Stimulated activated CD8-positive, alpha-beta memory T cell treated with anti-CD3 and anti-CD28 coated beads, Interleukin-7, amount 100 ng/mL, for 1 hour (primary cell): ENCODE results near the gene UFD1.

Source experiments
- DNase-seq, 2 donors: peaks; one replicate each; pipeline ENCODE4 v3.0.0-alpha.2; 2020; ENCODE audit warnings: low read depth in 2 of 2

The UFD1 gene

GRCh38 chr22:19495562-19496323, 16.8 kb upstream of the UFD1 start:
- no peak for DNase-seq

- no peak for DNase-seq
Observed at GRCh38 chr22:19494676-19495173, 15.7 kb upstream of the UFD1 start.

GRCh38 chr22:19494001-19494560, 15.1 kb upstream of the UFD1 start:
- no peak for DNase-seq

- DNase-seq: no peak
Observed at GRCh38 chr22:19492504-19493174, 13.6 kb upstream of the UFD1 start.

GRCh38 chr22:19490628-19491230, 11.7 kb upstream of the UFD1 start:
- DNase-seq: no peak

DNA sequence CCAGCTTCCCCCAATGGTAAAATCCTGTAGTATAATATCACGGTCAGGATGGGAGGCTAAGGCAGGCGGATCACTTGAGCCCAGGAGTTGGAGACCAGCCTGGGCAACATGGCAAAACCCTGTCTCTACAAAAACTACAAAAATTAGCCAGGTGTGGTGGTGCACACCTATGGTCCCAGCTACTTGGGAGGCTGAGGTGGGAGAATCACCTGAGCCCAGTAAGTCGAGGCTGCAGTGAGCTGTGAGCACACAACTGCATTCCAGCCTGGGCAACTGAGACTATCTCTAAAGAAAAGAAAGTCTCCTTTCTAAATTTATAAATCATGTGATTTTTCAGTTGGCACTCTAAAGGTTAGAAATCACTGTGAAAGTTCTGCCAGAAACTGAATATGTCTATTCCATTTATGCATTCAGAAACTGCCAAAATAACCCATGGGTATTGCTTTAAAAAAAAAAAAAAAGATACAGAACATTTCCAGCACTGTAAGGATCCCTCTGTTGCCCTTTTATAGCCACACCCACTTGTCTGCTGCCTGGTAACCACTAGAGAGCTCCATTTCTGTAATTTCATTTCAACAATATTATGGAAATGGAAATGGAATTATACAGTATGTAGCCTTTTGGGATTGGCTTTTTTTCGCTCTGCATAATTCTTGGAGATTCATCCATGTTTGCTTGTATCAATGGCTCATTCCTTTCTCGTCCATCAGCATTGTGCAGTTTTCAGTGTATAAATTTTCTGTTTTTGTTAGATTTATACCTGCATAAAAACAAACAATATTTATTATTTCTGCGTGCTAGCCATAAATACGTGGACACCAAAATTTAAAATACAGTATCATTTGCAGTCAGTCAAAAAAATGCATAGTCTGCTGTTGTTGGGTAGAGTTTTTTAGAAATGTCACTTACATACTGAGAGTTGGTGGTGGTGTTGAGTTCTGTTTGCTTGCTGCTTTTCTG, 10.2 kb upstream of the UFD1 start:
- no peak for DNase-seq

DNA sequence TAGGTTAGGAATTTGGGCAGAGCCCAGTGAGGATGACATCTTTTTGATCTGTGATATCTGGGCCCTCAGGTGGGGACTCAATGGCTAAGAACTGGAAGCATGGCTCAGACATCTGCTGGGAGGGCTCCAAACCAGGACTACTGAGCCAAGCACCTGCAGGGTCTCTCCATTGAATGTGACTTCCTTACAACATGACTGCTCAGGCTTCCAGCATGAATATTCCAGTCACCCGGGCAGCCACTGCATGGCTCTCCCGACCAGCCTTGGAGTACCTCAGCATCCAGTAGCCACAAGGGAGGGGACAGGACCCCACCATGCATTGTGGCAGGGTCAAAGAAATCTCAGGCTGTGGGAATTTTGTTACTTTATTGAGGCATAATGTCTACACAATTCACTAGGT, 9.3 kb upstream of the UFD1 start:
- no peak for DNase-seq

DNA sequence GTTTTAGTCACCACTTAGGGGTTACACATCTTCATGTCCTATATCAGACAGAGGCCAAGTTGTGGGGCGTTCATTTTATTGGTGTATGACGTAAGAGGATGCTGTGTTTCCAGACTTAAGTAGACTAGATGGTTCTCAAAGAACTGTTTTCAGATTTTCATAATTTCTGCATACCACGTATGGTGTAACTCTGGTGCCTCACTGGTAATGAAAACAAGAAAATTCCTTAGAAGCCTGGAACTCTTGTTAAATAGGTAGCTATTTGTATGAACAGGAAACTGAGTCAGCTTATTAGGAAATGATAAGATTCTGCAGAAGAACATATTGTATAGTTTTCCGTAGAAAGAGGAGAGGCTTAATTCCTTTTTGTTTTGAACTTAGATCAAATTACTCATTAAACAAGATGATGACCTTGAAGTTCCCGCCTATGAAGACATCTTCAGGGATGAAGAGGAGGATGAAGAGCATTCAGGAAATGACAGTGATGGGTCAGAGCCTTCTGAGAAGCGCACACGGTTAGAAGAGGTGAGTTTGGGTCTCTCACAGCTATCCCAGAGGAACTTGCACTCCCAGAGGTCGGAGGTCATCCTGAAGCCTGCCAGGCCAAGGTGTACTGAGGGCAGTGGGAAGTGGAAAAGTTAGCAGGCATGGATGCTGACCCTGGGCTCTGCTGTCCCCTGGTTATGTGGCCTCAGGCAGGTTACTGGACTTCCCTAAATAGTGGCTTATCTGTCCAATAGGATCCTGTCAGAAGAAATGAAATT, 4.7 kb upstream of the UFD1 start:
- DNase-seq: no peak

DNA sequence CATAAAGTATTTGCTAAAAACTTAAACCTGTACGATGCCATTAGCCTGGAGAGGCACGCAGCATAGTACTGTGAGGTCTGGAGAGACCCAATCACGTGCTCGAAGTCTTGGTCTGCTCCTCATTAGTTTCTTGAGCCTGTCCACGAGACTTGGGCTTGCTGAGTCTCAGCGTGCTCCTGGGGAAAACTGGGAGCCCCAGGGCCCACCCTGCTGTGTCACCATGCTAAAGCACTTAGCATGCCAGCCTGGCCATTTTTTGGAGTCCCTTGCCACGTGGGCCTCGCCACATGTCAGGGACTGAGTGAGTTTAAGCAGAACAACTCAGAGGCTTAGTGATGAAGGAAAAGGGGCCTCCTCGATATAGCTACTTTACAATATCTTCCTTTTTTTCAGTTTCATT, 3.3 kb upstream of the UFD1 start:
- DNase-seq: no peak

- no peak for DNase-seq
Observed at GRCh38 chr22:19480789-19481188, 1.8 kb upstream of the UFD1 start.

GRCh38 chr22:19480173-19480568, 1.2 kb upstream of the UFD1 start:
- DNase-seq: no peak

- peak; percentile 81 to 85 for DNase-seq
Observed at GRCh38 chr22:19479355-19480172, 571 bp upstream of the UFD1 start, which contains the start of gene CDC45. Gene CDC45, plus strand, starts transcription at chr22:19479920. Its CDS starts 49 bp downstream, at chr22:19479969.

- DNase-seq: no peak
Observed at GRCh38 chr22:19478045-19478900, 720 bp downstream of the UFD1 start.

GRCh38 chr22:19477321-19478044, 1.5 kb downstream of the UFD1 start:
- DNase-seq: no peak

DNA sequence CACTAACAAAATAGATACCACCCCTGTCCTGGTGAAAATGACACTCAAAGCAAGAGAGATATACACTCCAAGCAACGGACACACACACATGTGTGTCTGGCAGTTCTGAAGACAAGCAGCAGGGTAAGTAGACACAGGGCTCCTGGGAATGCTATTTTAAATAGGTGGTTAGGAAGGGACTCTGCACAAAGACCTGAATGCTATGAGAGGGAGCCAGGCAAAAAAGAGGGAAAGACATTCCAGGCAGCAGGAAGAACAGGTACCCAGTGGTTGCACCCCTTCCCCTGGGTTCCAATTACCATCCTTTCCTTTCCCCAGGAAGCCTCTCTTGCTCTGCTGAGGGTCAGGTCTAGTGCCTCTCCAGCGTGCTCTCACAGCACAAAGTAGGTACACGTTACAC, 3.0 kb downstream of the UFD1 start:
- DNase-seq: no peak

DNA sequence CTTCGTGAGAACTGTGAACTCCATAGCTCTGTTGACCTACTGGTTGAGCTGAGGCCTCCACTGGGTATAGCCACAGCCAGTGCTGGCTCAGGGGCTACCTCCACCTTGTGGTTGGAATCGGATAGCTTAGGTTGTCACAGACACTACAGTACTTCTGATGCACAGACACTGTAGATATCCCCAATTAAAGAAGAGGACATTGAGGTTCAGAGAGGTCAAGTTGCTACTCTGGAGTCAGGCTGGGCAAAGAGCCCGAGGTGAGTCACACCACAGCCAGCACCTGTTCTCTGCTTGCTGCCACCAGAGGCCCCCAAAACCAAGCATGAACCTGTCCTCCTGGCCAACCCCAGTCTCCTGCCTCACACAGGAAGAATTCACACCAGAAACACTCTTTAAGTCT, 5.4 kb downstream of the UFD1 start:
- no peak for DNase-seq

- DNase-seq: no peak
Observed at GRCh38 chr22:19472233-19472632, 6.8 kb downstream of the UFD1 start.

DNA sequence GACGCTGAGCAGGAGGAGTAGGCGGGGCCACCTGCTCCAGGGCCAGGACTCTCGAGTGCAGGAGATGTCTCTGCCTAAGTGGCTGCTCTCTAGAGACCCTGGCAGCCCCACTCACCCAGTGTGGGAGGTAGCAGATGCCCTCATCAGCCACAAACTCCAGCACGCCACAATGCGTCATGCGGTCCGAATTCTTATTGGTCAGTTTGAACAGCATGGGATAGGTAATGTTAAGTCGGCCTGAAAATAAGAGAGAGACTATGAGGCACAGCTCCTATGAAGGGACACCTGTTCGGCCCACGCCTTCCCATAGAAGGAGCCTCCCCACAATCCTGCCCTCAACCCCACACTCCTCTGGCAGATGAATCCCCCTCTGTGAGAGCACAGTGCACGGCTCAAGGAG, 7.4 kb downstream of the UFD1 start:
- DNase-seq: no peak
